ENCODE data around the gene DOCK1. TPM values are rescaled to one million over a fixed set of nuclear protein-coding genes. Genes with fewer than 3 reads are reported as not detected.

Gene DOCK1
- total RNA-seq, 1 donor from 2014 or later, result 74.8 TPM

GRCh38 chr10:127190427-127190826 lies 285.2 kb downstream of the DOCK1 start:
- no peak overlapping the region for H3K27ac Mint-ChIP-seq
- no peaks in the 10 kb centered on the region for H3K36me3 Mint-ChIP-seq
- no peak for DNase-seq (ENCODE audit: low spot score in 2 of 2, unreplicated experiment in 2 of 2)
- peaks cover 46% of the 10 kb centered on the region for H3K27me3 Mint-ChIP-seq (ENCODE audit: low read depth)
- H3K9me3 Mint-ChIP-seq, result peaks cover 3% of the 10 kb centered on the region
- H3K4me3 Mint-ChIP-seq, result no peak overlapping the region
- peaks cover 4% of the 10 kb centered on the region for H3K4me1 Mint-ChIP-seq
- TF ChIP-seq CTCF (IDR thresholded peaks at IDR 0.05; ENCODE audit: unreplicated experiment), result no peak

GRCh38 chr10:127193125-127193524 lies 287.9 kb downstream of the DOCK1 start:
- H3K4me1 Mint-ChIP-seq, result peaks cover 10% of the 10 kb centered on the region
- no peak for DNase-seq (ENCODE audit: low spot score in 2 of 2, unreplicated experiment in 2 of 2)
- H3K27ac Mint-ChIP-seq, result no peak overlapping the region
- TF ChIP-seq CTCF (IDR thresholded peaks at IDR 0.05; ENCODE audit: unreplicated experiment), result no peak
- no peak overlapping the region for H3K4me3 Mint-ChIP-seq
- peaks cover 65% of the 10 kb centered on the region for H3K27me3 Mint-ChIP-seq (ENCODE audit: low read depth)
- H3K9me3 Mint-ChIP-seq, result no peaks in the 10 kb centered on the region
- no peaks in the 10 kb centered on the region for H3K36me3 Mint-ChIP-seq

GRCh38 chr10:127194111-127194510 lies 288.9 kb downstream of the DOCK1 start:
- no peak for TF ChIP-seq CTCF (IDR thresholded peaks at IDR 0.05; ENCODE audit: unreplicated experiment)
- Mint-ChIP-seq H3K36me3 (no peaks in the 10 kb centered on the region), H3K9me3 (no peaks in the 10 kb centered on the region), H3K27me3 (ENCODE audit: low read depth) (peaks cover 73% of the 10 kb centered on the region), H3K4me3 (no peak overlapping the region), H3K27ac (no peak overlapping the region), H3K4me1 (peaks cover 10% of the 10 kb centered on the region)
- DNase-seq (ENCODE audit: low spot score in 2 of 2, unreplicated experiment in 2 of 2), result no peak

- Mint-ChIP-seq H3K27ac (no peak overlapping the region), H3K9me3 (no peaks in the 10 kb centered on the region), H3K27me3 (ENCODE audit: low read depth) (peaks cover 74% of the 10 kb centered on the region), H3K4me1 (peaks cover 10% of the 10 kb centered on the region), H3K36me3 (peaks cover under 1% of the 10 kb centered on the region), H3K4me3 (peak overlapping the region; percentile 51)
- no peak for TF ChIP-seq CTCF (IDR thresholded peaks at IDR 0.05; ENCODE audit: unreplicated experiment)
- no peak for DNase-seq (ENCODE audit: low spot score in 2 of 2, unreplicated experiment in 2 of 2)
Measured at GRCh38 chr10:127194599-127194998, 289.4 kb downstream of the DOCK1 start.

- peaks cover 74% of the 10 kb centered on the region for H3K27me3 Mint-ChIP-seq (ENCODE audit: low read depth)
- no peak for TF ChIP-seq CTCF (IDR thresholded peaks at IDR 0.05; ENCODE audit: unreplicated experiment)
- peak overlapping the region; percentile 51 for H3K4me3 Mint-ChIP-seq
- no peak for DNase-seq (ENCODE audit: low spot score in 2 of 2, unreplicated experiment in 2 of 2)
- peaks cover 5% of the 10 kb centered on the region for H3K36me3 Mint-ChIP-seq
- peaks cover 10% of the 10 kb centered on the region for H3K4me1 Mint-ChIP-seq
- H3K9me3 Mint-ChIP-seq, result no peaks in the 10 kb centered on the region
- H3K27ac Mint-ChIP-seq, result no peak overlapping the region
Measured at GRCh38 chr10:127195041-127195506, 289.8 kb downstream of the DOCK1 start.

Measured in mesothelial cell of epicardium (in vitro differentiated cells).